GM18498 (cell line): ENCODE data around the gene RAB40C.

Source experiments
- ATAC-seq: cut with Tn5 transposase; IDR thresholded peaks from one replicate; pipeline ENCODE4 v1.9.1; 2021; ENCODE audit warnings: mild to moderate bottlenecking, moderate library complexity; ENCODE audit not compliant: unreplicated experiment

The RAB40C gene

GRCh38 chr16:558298-559020, 31.4 kb upstream of the RAB40C start:
- ATAC-seq: no peak

GRCh38 chr16:559021-559380, 30.9 kb upstream of the RAB40C start:
- no peak for ATAC-seq

- no peak for ATAC-seq
Observed at GRCh38 chr16:559411-560203, 30.3 kb upstream of the RAB40C start.

GRCh38 chr16:560204-560700, 29.6 kb upstream of the RAB40C start, which contains the start of gene PRR35:
TSS of gene PRR35 (plus strand) at chr16:560394. CDS start at chr16:563295, 2,901 bp downstream.
- ATAC-seq: no peak

GRCh38 chr16:560701-561412, 29.0 kb upstream of the RAB40C start:
- no peak for ATAC-seq

- ATAC-seq: no peak
Observed at GRCh38 chr16:561413-561794, 28.5 kb upstream of the RAB40C start.

GRCh38 chr16:561957-562938, 27.6 kb upstream of the RAB40C start:
- ATAC-seq: no peak

- ATAC-seq: no peak
Observed at GRCh38 chr16:563072-563644, 26.7 kb upstream of the RAB40C start.

GRCh38 chr16:564690-565418, 25.0 kb upstream of the RAB40C start:
- no peak for ATAC-seq

GRCh38 chr16:565419-566330, 24.2 kb upstream of the RAB40C start:
- ATAC-seq: no peak

GRCh38 chr16:566475-567372, 23.1 kb upstream of the RAB40C start, which contains the start of gene NHLRC4:
TSS of gene NHLRC4 (plus strand) at chr16:567005. CDS start at chr16:568048, 1,043 bp downstream.
- peak; percentile 44 for ATAC-seq

GRCh38 chr16:567373-568256, 22.3 kb upstream of the RAB40C start:
- ATAC-seq: no peak

- ATAC-seq: no peak
Observed at GRCh38 chr16:568401-569258, 21.2 kb upstream of the RAB40C start.

- peak; percentile 64 for ATAC-seq
Observed at GRCh38 chr16:569445-570254, 20.2 kb upstream of the RAB40C start, which contains the start of gene PIGQ. TSS of gene PIGQ (plus strand) at chr16:569968. CDS start at chr16:574075, 4,107 bp downstream.
